Gastroesophageal sphincter (tissue), 4 donors: ENCODE results near the gene SCUBE3. TPM values are rescaled to one million over a fixed set of nuclear protein-coding genes. Genes with fewer than 3 reads are reported as not detected.

Experiments used
- ATAC-seq: fragments of 150-250 bp; one replicate; pipeline ENCODE4 v1.9.1; 2016; ENCODE audit warnings: mild to moderate bottlenecking, moderate library complexity
- H3K27ac ChIP-seq, 4 donors: fragments of 200-600 bp; sonication (generic) in 3 of 4; 1 replicate in 3 of 4; 2 replicates in 1 of 4; pipeline ENCODE4 v1.5.1; 2016 to 2019
- H3K27me3 ChIP-seq: fragments of 200-600 bp; sonication (generic); one replicate; pipeline ENCODE4 v1.5.1; 2019
- H3K36me3 ChIP-seq, 2 donors: fragments of 200-600 bp; sonication (generic); one replicate each; pipeline ENCODE4 v1.5.1; 2019; ENCODE audit warnings: control low read depth in 1 of 2
- H3K4me1 ChIP-seq, 3 donors: fragments of 200-600 bp; sonication (generic); 1 replicate in 2 of 3; 2 replicates in 1 of 3; pipeline ENCODE4 v1.5.1; 2016 to 2019; ENCODE audit warnings: control low read depth in 2 of 3
- H3K4me3 ChIP-seq, 2 donors: fragments of 200-600 bp; sonication (generic); one replicate each; pipeline ENCODE4 v1.5.1; 2019; ENCODE audit warnings: mild to moderate bottlenecking in 1 of 2, moderate library complexity in 1 of 2
- H3K9me3 ChIP-seq, 3 donors: fragments of 200-600 bp; sonication (generic); one replicate each; pipeline ENCODE4 v1.5.1; 2017 to 2019; ENCODE audit warnings: control low read depth in 2 of 3
- CTCF ChIP-seq, 4 experiments: fragments of 200-600 bp in 2 of 4; fragments of 450-650 bp in 2 of 4; sonication (generic) in 1 of 4; IDR thresholded peaks; one replicate each; pipeline ENCODE4 v1.5.1; 2017 to 2019; ENCODE audit warnings: antibody characterized with exemption in 4 of 4, mild to moderate bottlenecking in 2 of 4, moderate library complexity in 2 of 4
- EP300 ChIP-seq: sonication (generic); formaldehyde crosslinking; IDR thresholded peaks from one replicate; pipeline ENCODE4 v1.6.1; 2017; ENCODE audit warnings: antibody characterized with exemption, mild to moderate bottlenecking
- POLR2A ChIP-seq, 2 donors: fragments of 450-650 bp; IDR thresholded peaks; one replicate each; pipeline ENCODE4 v1.6.1; 2017; ENCODE audit warnings: antibody characterized with exemption in 2 of 2, mild to moderate bottlenecking in 2 of 2, moderate library complexity in 1 of 2
- POLR2AphosphoS5 ChIP-seq: sonication (generic); formaldehyde crosslinking; IDR thresholded peaks from one replicate; pipeline ENCODE4 v1.6.1; 2017; ENCODE audit warnings: antibody characterized with exemption
- WGBS, 2 donors: methylation state at CpG; one replicate each; pipeline ENCODE4 v1.1.5; 2018; ENCODE audit warnings: low coverage in 1 of 2; 5-methylcytosine and 5-hydroxymethylcytosine counted together
- total RNA-seq, 4 donors: library from RNA; depleted of rRNA; stranded (reverse); fragments of >200 nt; gene quantifications; one replicate each; pipeline ENCODE4 v1.1.0, GENCODE V29; 2016

The SCUBE3 gene
- total RNA-seq, 4 donors from 2014 or later = 1.4 to 7.2 (median 3.0) TPM

GRCh38 chr6:35176301-35177024 lies 37.3 kb upstream of the SCUBE3 start:
- WGBS, 2 donors = 86 to 89% methylated on average over 3 of the region's 3 CpGs
- Histone ChIP-seq H3K27ac (no peak overlapping the region), H3K27me3 (no peaks in the 10 kb centered on the region), H3K9me3 (no peaks in the 10 kb centered on the region), H3K4me1 (peaks cover 0 to 10% (median 2%) of the 10 kb centered on the region in 3 donors), H3K36me3 (no peaks in the 10 kb centered on the region), H3K4me3 (no peak overlapping the region)
- ATAC-seq = no peak
- TF ChIP-seq POLR2AphosphoS5 (no peak), CTCF (IDR thresholded peaks at IDR 0.05) (no peak), POLR2A (IDR thresholded peaks at IDR 0.05) (no peak), EP300 (no peak)

GRCh38 chr6:35177157-35177556 lies 36.6 kb upstream of the SCUBE3 start:
- Histone ChIP-seq H3K9me3 (no peaks in the 10 kb centered on the region), H3K4me3 (no peak overlapping the region), H3K27me3 (no peaks in the 10 kb centered on the region), H3K36me3 (no peaks in the 10 kb centered on the region), H3K4me1 (peaks cover 0 to 17% (median 8%) of the 10 kb centered on the region in 3 donors), H3K27ac (no peak overlapping the region)
- 78 to 86% methylated on average over 1 to 3 of the region's 3 CpGs for WGBS, 2 donors
- ATAC-seq = no peak
- TF ChIP-seq EP300 (no peak), POLR2AphosphoS5 (no peak), POLR2A (IDR thresholded peaks at IDR 0.05) (no peak), CTCF (IDR thresholded peaks at IDR 0.05) (no peak)

GRCh38 chr6:35177596-35177995 lies 36.2 kb upstream of the SCUBE3 start:
- Histone ChIP-seq H3K36me3 (no peaks in the 10 kb centered on the region), H3K9me3 (no peaks in the 10 kb centered on the region), H3K4me3 (no peak overlapping the region), H3K4me1 (peaks cover 0 to 19% (median 10%) of the 10 kb centered on the region in 3 donors), H3K27me3 (no peaks in the 10 kb centered on the region), H3K27ac (no peak overlapping the region)
- TF ChIP-seq CTCF (IDR thresholded peaks at IDR 0.05) = no peak
- no peak for ATAC-seq
- WGBS, 2 donors = 49 to 73% methylated on average over 2 of the region's 2 CpGs

GRCh38 chr6:35178012-35178411 lies 35.7 kb upstream of the SCUBE3 start:
- 100% methylated on average over 2 of the region's 2 CpGs for WGBS, 2 donors
- H3K27ac ChIP-seq = no peak overlapping the region
- TF ChIP-seq CTCF (IDR thresholded peaks at IDR 0.05) = no peak
- TF ChIP-seq POLR2AphosphoS5 = no peak
- TF ChIP-seq EP300 = no peak
- TF ChIP-seq POLR2A (IDR thresholded peaks at IDR 0.05) = no peak
- H3K4me1 ChIP-seq = peaks cover 0 to 19% (median 10%) of the 10 kb centered on the region in 3 donors
- H3K4me3 ChIP-seq = no peak overlapping the region
- H3K36me3 ChIP-seq = no peaks in the 10 kb centered on the region
- ATAC-seq = no peak
- H3K27me3 ChIP-seq = no peaks in the 10 kb centered on the region
- H3K9me3 ChIP-seq = no peaks in the 10 kb centered on the region
